MCF 10A (cell line): ENCODE measurements around the gene ADM5. TPM values are rescaled to one million over a fixed set of nuclear protein-coding genes. Genes with fewer than 3 reads are reported as not detected.

Source experiments
- BruUV-seq: library from RNA; stranded (reverse); fragments of 400-500 nt; replicated peaks from 2 replicates; lab custom pipeline; 2021; lab: Mats Ljungman, UMichigan
- CTCF ChIA-PET: fragments of 300-600 bp; sonication (Branson Sonifier 250); formaldehyde crosslinking; extraction: SDS; loops from one replicate; lab custom pipeline; 2021; ENCODE audit warnings: antibody characterized with exemption, inconsistent platforms; lab: Yijun Ruan, JAX
- POLR2A ChIA-PET: fragments of 300-600, 350-650 bp; sonication (Branson Sonifier 250); formaldehyde crosslinking; extraction: SDS; loops from one replicate; lab custom pipeline; 2020; ENCODE audit warnings: antibody characterized with exemption, inconsistent platforms; lab: Yijun Ruan, JAX
- DNase-seq: peaks from one replicate; pipeline ENCODE4 v3.0.0-alpha.2; 2018; ENCODE audit not compliant: unreplicated experiment
- H3K27ac Mint-ChIP-seq: one replicate; pipeline ENCODE4 v1.8.0; 2022; ENCODE audit warnings: mild to moderate bottlenecking, low read depth, mixed read lengths; ENCODE audit not compliant: unreplicated experiment
- H3K27me3 Mint-ChIP-seq: one replicate; pipeline ENCODE4 v1.8.0; 2022; ENCODE audit warnings: mixed read lengths; ENCODE audit not compliant: insufficient read depth, unreplicated experiment
- H3K36me3 Mint-ChIP-seq: one replicate; pipeline ENCODE4 v1.8.0; 2022; ENCODE audit warnings: mild to moderate bottlenecking, moderate library complexity, mixed read lengths; ENCODE audit not compliant: insufficient read depth, unreplicated experiment
- H3K4me1 Mint-ChIP-seq: one replicate; pipeline ENCODE4 v1.8.0; 2022; ENCODE audit warnings: mixed read lengths; ENCODE audit not compliant: insufficient read depth, unreplicated experiment
- H3K4me3 Mint-ChIP-seq: one replicate; pipeline ENCODE4 v1.8.0; 2022; ENCODE audit warnings: mild to moderate bottlenecking, moderate library complexity, mixed read lengths; ENCODE audit not compliant: unreplicated experiment
- H3K9me3 Mint-ChIP-seq: one replicate; pipeline ENCODE4 v1.8.0; 2022; ENCODE audit warnings: mixed read lengths; ENCODE audit not compliant: unreplicated experiment
- intact Hi-C: fragments of 100-400 bp; cut with micrococcal nuclease; formaldehyde crosslinking; loops from 2 replicates; pipeline ENCODE4 v1.14.1; 2022
- total RNA-seq: library from RNA; stranded (reverse); gene quantifications from 2 replicates; pipeline ENCODE4 v1.2.3, GENCODE V29; 2022
- TF ChIP-seq, protein P1 (sequence below): fragments of 200-600 bp; IDR thresholded peaks from one replicate; pipeline ENCODE4 v1.8.0; 2022; ENCODE audit warnings: antibody characterized with exemption, mild to moderate bottlenecking; ENCODE audit not compliant: unreplicated experiment

Gene ADM5
- total RNA-seq, 1 experiment from 2014 or later, result 1.8 TPM

DNA sequence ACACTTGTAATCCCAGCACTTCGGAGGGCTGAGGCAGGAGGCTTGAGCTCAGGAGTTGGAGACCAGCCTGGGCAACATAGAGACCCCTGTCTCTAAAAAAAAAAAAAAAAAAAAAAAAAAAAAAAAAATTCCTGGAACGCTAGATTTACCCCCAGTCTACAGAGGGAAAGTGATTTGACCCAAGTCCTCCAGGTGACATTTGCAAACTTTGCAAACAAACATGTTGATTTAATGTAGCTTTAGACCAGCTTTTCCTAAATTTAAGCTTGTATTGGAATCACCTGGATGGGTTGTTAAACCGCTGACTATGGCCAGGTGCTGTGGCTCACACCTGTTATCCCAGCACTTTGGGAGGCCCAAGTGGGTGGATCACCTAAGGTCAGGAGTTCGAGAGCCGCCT, 10.0 kb downstream of the ADM5 start:
- no peak for DNase-seq
- no peaks in the 10 kb centered on the region for H3K27me3 Mint-ChIP-seq
- intact Hi-C loops, result no loop called here
- H3K27ac Mint-ChIP-seq, result no peak overlapping the region
- no peaks in the 10 kb centered on the region for H3K36me3 Mint-ChIP-seq
- peaks cover 5% of the 10 kb centered on the region for H3K4me1 Mint-ChIP-seq
- CTCF ChIA-PET, result interaction anchor here (0.7 to 1.9 kb wide), 2 partner anchors 18 to 952 kb away, joined by 3 to 8 read pairs; no protein-coding TSS in a partner anchor
- TF ChIP-seq, protein P1, sequence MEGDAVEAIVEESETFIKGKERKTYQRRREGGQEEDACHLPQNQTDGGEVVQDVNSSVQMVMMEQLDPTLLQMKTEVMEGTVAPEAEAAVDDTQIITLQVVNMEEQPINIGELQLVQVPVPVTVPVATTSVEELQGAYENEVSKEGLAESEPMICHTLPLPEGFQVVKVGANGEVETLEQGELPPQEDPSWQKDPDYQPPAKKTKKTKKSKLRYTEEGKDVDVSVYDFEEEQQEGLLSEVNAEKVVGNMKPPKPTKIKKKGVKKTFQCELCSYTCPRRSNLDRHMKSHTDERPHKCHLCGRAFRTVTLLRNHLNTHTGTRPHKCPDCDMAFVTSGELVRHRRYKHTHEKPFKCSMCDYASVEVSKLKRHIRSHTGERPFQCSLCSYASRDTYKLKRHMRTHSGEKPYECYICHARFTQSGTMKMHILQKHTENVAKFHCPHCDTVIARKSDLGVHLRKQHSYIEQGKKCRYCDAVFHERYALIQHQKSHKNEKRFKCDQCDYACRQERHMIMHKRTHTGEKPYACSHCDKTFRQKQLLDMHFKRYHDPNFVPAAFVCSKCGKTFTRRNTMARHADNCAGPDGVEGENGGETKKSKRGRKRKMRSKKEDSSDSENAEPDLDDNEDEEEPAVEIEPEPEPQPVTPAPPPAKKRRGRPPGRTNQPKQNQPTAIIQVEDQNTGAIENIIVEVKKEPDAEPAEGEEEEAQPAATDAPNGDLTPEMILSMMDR, result no peak
- BruUV-seq, result no TSS peak
- POLR2A ChIA-PET, result no interaction called here
- no peaks in the 10 kb centered on the region for H3K9me3 Mint-ChIP-seq
- no peak overlapping the region for H3K4me3 Mint-ChIP-seq

DNA sequence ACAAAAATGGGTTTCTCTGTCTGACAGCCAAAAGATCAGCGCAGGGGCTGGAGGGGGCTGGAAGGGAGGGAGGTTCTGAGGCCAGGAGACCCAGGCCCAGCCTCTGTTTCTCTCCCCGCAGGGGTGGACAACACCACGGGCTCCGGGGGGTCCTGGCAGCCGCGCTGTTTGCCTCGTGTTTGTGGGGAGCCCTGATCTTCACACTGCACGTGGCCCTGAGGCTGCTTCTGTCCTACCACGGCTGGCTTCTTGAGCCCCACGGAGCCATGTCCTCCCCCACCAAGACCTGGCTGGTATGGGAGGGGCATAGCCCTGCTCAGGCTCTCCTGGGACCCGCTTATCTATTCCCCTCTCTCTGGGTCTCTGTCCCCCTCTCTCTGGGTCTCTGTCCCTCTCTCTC, 11.2 kb downstream of the ADM5 start:
- Mint-ChIP-seq H3K9me3 (no peaks in the 10 kb centered on the region), H3K27ac (no peak overlapping the region), H3K4me3 (no peak overlapping the region), H3K27me3 (no peaks in the 10 kb centered on the region), H3K36me3 (no peaks in the 10 kb centered on the region), H3K4me1 (peaks cover 5% of the 10 kb centered on the region)
- ChIA-PET POLR2A (interaction anchor here (0.7 kb wide), 1 partner anchor 144 kb away, joined by 3 read pairs; no protein-coding TSS in a partner anchor), CTCF (interaction anchor here (0.7 to 1.9 kb wide), 2 partner anchors 15 to 19 kb away, joined by 3 to 8 read pairs; no protein-coding TSS in a partner anchor)
- no peak for DNase-seq
- intact Hi-C loops, result no loop called here
- BruUV-seq, result no TSS peak
- TF ChIP-seq, protein P1, result no peak

DNA sequence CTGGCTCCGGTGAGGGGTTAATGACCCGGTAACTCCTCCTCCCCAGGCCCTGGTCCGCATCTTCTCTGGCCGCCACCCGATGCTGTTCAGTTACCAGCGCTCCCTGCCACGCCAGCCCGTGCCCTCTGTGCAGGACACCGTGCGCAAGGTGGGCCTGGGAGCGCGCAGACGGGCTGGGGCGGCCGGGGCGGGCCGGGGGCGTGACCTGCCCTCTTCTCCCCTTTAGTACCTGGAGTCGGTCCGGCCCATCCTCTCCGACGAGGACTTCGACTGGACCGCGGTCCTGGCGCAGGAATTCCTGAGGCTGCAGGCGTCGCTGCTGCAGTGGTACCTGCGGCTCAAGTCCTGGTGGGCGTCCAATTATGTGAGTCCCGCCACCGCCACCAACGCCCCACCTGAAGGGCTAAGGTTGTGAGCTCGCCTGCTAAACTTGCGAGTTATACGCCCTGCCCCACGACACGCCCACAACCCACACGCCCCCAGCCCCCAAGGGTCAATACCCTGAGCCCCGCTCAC, 11.9 kb downstream of the ADM5 start:
- H3K9me3 Mint-ChIP-seq, result no peaks in the 10 kb centered on the region
- intact Hi-C loops, result no loop called here
- POLR2A ChIA-PET, result no interaction called here
- H3K27ac Mint-ChIP-seq, result no peak overlapping the region
- H3K36me3 Mint-ChIP-seq, result no peaks in the 10 kb centered on the region
- H3K27me3 Mint-ChIP-seq, result no peaks in the 10 kb centered on the region
- TF ChIP-seq, protein P1, result no peak
- BruUV-seq, result no TSS peak
- no peak for DNase-seq
- no peak overlapping the region for H3K4me3 Mint-ChIP-seq
- peaks cover 5% of the 10 kb centered on the region for H3K4me1 Mint-ChIP-seq
- CTCF ChIA-PET, result no interaction called here

DNA sequence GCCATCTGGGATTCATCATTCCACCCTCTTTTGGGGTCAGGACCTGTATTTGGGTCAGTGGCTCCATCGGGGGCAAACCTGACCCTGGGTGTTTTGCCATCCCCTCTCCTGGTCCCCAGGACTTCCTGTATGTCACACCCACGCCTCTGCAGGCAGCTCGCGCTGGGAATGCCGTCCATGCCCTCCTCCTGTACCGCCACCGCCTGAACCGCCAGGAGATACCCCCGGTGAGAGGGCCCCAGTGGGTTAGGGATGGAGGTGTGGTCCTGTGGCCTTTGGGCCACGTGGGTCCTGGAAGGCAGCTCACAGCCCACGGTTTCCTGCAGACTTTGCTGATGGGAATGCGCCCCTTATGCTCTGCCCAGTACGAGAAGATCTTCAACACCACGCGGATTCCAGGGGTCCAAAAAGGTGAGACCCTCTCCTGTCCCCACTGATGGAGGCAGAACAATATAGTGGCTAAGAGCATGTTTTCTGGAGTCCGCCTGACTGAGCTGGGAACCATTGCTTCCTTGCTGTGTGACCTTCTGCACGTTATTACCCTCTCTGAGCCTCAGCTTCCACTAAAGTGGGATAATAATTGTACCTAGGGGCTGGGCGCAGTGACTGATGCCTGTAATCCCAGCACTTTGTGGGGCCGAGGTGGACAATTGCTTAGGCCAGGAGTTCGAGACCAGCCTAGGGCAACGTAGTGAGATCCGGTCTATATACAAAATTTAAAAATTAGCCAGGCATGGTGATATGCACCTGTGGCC, 15.7 kb downstream of the ADM5 start:
- ChIA-PET CTCF (interaction anchor here (0.6 to 0.7 kb wide), 2 partner anchors 13 to 27 kb away, joined by 3 to 4 read pairs; no protein-coding TSS in a partner anchor), POLR2A (interaction anchor here (0.6 kb wide), 1 partner anchor 16 kb away, joined by 3 read pairs; the partner anchor contains the start of gene ADM5)
- intact Hi-C loops, result no loop called here
- Mint-ChIP-seq H3K36me3 (no peaks in the 10 kb centered on the region), H3K4me3 (no peak overlapping the region), H3K9me3 (peaks cover 4% of the 10 kb centered on the region), H3K27me3 (no peaks in the 10 kb centered on the region), H3K27ac (no peak overlapping the region), H3K4me1 (peaks cover 5% of the 10 kb centered on the region)
- no TSS peak for BruUV-seq
- TF ChIP-seq, protein P1, result no peak
- no peak for DNase-seq
